ENCODE data around the gene CUL4B. TPM values are rescaled to one million over a fixed set of nuclear protein-coding genes. Genes with fewer than 3 reads are reported as not detected.

Gene CUL4B
- total RNA-seq, 1 donor from 2014 or later = 44.1 TPM

DNA sequence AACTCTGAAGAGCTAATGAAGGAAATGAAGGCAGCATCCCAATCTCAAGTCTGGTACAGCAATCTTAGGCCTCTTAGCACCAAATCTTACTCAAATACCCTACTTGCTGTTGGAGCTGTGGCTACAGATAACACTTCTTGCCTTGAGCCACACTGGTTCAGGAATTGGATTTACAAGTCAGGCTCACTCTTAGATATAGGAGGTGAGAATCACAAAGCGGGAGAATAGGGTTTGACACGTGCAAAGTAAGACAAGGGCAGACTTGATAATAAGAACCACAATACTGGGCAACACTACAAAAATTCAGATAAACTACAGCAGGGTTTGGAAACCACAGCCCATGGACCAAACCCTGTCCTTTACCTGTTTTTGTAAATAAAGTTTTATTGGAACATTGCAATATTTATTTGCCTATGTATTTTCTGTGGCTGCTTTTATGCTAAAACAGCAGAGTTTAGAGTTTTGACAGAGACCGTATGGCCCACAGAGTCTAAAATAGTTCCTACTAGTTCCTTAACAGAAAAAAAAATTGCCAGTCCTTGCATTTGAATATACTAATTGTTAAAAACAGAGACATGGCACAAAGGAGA lies 9.3 kb upstream of the CUL4B start:
- no peaks in the 10 kb centered on the region for H3K4me1 Mint-ChIP-seq (ENCODE audit: low read depth)
- no peaks in the 10 kb centered on the region for H3K36me3 Mint-ChIP-seq (ENCODE audit: low read depth)
- H3K27ac Mint-ChIP-seq (ENCODE audit: unreplicated experiment) = no peak overlapping the region
- H3K4me3 Mint-ChIP-seq (ENCODE audit: unreplicated experiment) = no peak overlapping the region
- no peak for DNase-seq (ENCODE audit: low spot score)
- H3K27me3 Mint-ChIP-seq (ENCODE audit: low read depth) = no peaks in the 10 kb centered on the region
- H3K9me3 Mint-ChIP-seq (ENCODE audit: low read depth) = peaks cover 10% of the 10 kb centered on the region
- TF ChIP-seq, protein P1, sequence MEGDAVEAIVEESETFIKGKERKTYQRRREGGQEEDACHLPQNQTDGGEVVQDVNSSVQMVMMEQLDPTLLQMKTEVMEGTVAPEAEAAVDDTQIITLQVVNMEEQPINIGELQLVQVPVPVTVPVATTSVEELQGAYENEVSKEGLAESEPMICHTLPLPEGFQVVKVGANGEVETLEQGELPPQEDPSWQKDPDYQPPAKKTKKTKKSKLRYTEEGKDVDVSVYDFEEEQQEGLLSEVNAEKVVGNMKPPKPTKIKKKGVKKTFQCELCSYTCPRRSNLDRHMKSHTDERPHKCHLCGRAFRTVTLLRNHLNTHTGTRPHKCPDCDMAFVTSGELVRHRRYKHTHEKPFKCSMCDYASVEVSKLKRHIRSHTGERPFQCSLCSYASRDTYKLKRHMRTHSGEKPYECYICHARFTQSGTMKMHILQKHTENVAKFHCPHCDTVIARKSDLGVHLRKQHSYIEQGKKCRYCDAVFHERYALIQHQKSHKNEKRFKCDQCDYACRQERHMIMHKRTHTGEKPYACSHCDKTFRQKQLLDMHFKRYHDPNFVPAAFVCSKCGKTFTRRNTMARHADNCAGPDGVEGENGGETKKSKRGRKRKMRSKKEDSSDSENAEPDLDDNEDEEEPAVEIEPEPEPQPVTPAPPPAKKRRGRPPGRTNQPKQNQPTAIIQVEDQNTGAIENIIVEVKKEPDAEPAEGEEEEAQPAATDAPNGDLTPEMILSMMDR (IDR thresholded peaks at IDR 0.05) = no peak

DNA sequence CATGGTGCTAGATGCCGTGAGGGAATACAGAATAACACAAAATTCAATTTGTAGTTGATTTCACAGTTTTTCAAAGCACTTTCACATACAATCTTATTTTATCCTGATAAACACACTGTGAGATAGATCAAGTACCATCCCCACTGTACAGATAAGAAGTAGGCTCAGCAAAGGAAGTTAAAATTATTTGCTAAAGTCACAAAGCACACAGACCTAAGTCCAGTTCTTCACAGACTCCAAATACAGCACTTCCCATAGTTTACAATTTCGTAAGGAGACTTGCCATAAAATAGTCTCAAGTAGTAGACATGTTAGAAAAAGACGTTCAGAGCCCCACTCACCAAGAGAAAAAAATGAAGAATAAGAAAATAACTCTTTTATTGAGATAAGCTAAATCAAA lies 7.8 kb upstream of the CUL4B start:
- H3K4me1 Mint-ChIP-seq (ENCODE audit: low read depth) = no peaks in the 10 kb centered on the region
- no peak overlapping the region for H3K27ac Mint-ChIP-seq (ENCODE audit: unreplicated experiment)
- TF ChIP-seq, protein P1 (IDR thresholded peaks at IDR 0.05) = no peak
- DNase-seq (ENCODE audit: low spot score) = no peak
- H3K27me3 Mint-ChIP-seq (ENCODE audit: low read depth) = no peaks in the 10 kb centered on the region
- peaks cover 4% of the 10 kb centered on the region for H3K9me3 Mint-ChIP-seq (ENCODE audit: low read depth)
- no peak overlapping the region for H3K4me3 Mint-ChIP-seq (ENCODE audit: unreplicated experiment)
- no peaks in the 10 kb centered on the region for H3K36me3 Mint-ChIP-seq (ENCODE audit: low read depth)

DNA sequence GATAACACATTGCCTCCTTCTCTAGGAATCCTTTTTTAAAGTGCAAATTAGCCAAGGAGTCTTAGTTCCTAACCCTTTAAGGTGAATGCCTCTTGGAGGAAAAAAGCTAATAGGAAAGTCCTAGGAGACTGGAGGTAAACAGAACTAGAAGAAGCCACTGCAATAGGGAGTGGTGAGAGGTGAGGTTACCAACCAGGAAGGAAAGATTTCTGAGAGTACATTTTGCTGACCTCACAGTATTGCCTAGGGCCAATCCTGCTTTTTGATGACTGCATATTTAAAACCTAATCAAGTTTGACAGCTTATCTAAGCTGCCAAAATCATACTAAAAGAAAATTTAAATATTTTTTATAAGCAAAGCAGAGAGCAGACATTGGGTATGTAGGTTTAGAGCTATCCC lies 7.3 kb upstream of the CUL4B start:
- Mint-ChIP-seq H3K36me3 (ENCODE audit: low read depth) (no peaks in the 10 kb centered on the region), H3K4me1 (ENCODE audit: low read depth) (no peaks in the 10 kb centered on the region), H3K9me3 (ENCODE audit: low read depth) (peaks cover 4% of the 10 kb centered on the region), H3K4me3 (ENCODE audit: unreplicated experiment) (no peak overlapping the region), H3K27me3 (ENCODE audit: low read depth) (no peaks in the 10 kb centered on the region), H3K27ac (ENCODE audit: unreplicated experiment) (no peak overlapping the region)
- TF ChIP-seq, protein P1 (IDR thresholded peaks at IDR 0.05) = no peak
- DNase-seq (ENCODE audit: low spot score) = no peak

DNA sequence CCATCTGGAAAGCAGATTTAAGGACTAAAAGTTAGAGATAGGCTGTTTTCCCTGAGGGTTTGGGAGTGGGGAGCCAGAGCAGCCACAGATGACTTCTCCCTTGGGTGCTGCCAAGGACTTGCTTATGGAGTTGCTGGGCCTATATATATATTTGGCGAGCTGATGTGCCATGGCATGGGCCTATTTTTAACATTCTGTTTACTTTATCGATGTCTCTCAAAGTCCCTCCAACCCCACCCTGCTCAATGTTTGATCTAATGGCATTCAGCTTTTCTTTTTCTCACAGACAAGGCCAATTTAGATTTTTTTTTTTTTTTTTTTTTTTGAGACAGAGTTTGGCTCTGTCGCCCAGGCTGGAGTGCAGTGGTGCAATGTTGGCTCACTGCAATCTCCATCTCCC lies 6.1 kb upstream of the CUL4B start:
- peaks cover 7% of the 10 kb centered on the region for H3K4me1 Mint-ChIP-seq (ENCODE audit: low read depth)
- TF ChIP-seq, protein P1 (IDR thresholded peaks at IDR 0.05) = no peak
- peaks cover 3% of the 10 kb centered on the region for H3K9me3 Mint-ChIP-seq (ENCODE audit: low read depth)
- no peak overlapping the region for H3K4me3 Mint-ChIP-seq (ENCODE audit: unreplicated experiment)
- no peaks in the 10 kb centered on the region for H3K27me3 Mint-ChIP-seq (ENCODE audit: low read depth)
- no peak for DNase-seq (ENCODE audit: low spot score)
- no peak overlapping the region for H3K27ac Mint-ChIP-seq (ENCODE audit: unreplicated experiment)
- no peaks in the 10 kb centered on the region for H3K36me3 Mint-ChIP-seq (ENCODE audit: low read depth)

DNA sequence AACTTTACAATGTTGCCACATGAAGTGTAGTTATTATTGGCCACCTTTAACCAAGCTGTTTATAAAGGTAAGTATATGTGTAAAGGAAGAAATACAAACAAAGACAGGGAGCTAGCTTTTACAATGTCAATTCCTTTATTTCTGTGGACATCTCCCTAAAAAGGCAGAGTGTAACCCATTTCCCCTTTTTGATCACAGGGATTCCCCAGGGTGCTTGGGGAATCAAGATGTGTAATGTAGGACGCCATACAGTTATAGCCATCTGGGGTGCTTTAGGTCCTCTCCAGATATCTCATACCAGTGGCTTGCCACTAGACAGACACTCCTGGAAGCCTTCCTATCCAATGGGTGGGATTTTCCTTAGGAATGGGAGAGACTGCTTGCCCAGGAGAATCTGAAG lies 4.2 kb upstream of the CUL4B start:
- H3K27me3 Mint-ChIP-seq (ENCODE audit: low read depth) = no peaks in the 10 kb centered on the region
- no peaks in the 10 kb centered on the region for H3K9me3 Mint-ChIP-seq (ENCODE audit: low read depth)
- H3K4me3 Mint-ChIP-seq (ENCODE audit: unreplicated experiment) = no peak overlapping the region
- H3K36me3 Mint-ChIP-seq (ENCODE audit: low read depth) = no peaks in the 10 kb centered on the region
- no peak overlapping the region for H3K27ac Mint-ChIP-seq (ENCODE audit: unreplicated experiment)
- no peak for DNase-seq (ENCODE audit: low spot score)
- H3K4me1 Mint-ChIP-seq (ENCODE audit: low read depth) = peaks cover 8% of the 10 kb centered on the region
- TF ChIP-seq, protein P1 (IDR thresholded peaks at IDR 0.05) = no peak
